K562 (cell line): ENCODE data around the gene LZTR1. TPM values are rescaled to one million over a fixed set of nuclear protein-coding genes. Genes with fewer than 3 reads are reported as not detected.

Source experiments
- ARHGAP35 ChIP-seq: fragments of 450-650 bp; IDR thresholded peaks from 2 replicates; pipeline ENCODE4 v1.6.1; 2018; ENCODE audit not compliant: partially characterized antibody
- BHLHE40 ChIP-seq: IDR thresholded peaks from 2 replicates; pipeline ENCODE4 v1.6.1; 2011; ENCODE audit warnings: low read length, improper control_type of control experiment
- GATA2 ChIP-seq: sonication (generic); formaldehyde crosslinking; IDR thresholded peaks from 2 replicates; pipeline ENCODE4 v1.4.0; 2020; ENCODE audit warnings: mild to moderate bottlenecking, missing genetic modification reagents
- HDAC8 ChIP-seq: fragments of 450-650 bp; IDR thresholded peaks from 2 replicates; pipeline ENCODE4 v1.6.1; 2016; ENCODE audit warnings: mild to moderate bottlenecking, missing genetic modification characterization, moderate library complexity, missing compliant biosample characterization
- HNRNPLL ChIP-seq: fragments of 200-400 bp; formaldehyde crosslinking; IDR thresholded peaks from 2 replicates; pipeline ENCODE4 v1.6.1; 2017; ENCODE audit warnings: low read length, low read depth, mild to moderate bottlenecking; ENCODE audit not compliant: poor library complexity, severe bottlenecking
- L3MBTL2 ChIP-seq: fragments of 450-650 bp; IDR thresholded peaks from 2 replicates; pipeline ENCODE4 v1.6.1; 2016; ENCODE audit warnings: mild to moderate bottlenecking, moderate library complexity
- PHB2 ChIP-seq: fragments of 450-650 bp; IDR thresholded peaks from 2 replicates; pipeline ENCODE4 v1.6.1; 2017; ENCODE audit warnings: low read depth
- PML ChIP-seq: IDR thresholded peaks from 2 replicates; pipeline ENCODE4 v1.6.1; 2012; ENCODE audit warnings: low read length, inconsistent platforms
- SAFB2 ChIP-seq: fragments of 200-400 bp; formaldehyde crosslinking; IDR thresholded peaks from 2 replicates; pipeline ENCODE4 v1.6.1; 2018; ENCODE audit warnings: borderline replicate concordance, low read length, low read depth, moderate library complexity; ENCODE audit not compliant: severe bottlenecking
- ZNF124 ChIP-seq: sonication (generic); formaldehyde crosslinking; IDR thresholded peaks from 2 replicates; pipeline ENCODE4 v1.8.1; 2022; ENCODE audit warnings: missing genetic modification reagents
- ZNF175 ChIP-seq: fragments of 200-800 bp; sonication (Bioruptor generic); IDR thresholded peaks from 2 replicates; pipeline ENCODE4 v1.6.1; 2016; ENCODE audit warnings: low read depth, mild to moderate bottlenecking, missing genetic modification characterization, missing compliant biosample characterization
- polyA plus RNA-seq, 8 experiments: library from polyadenylated mRNA; depleted of rRNA in 4 of 8; stranded (reverse) in 5 of 8; unstranded in 3 of 8; fragments of >200 nt; fragmentation: Nextera tagmentation in 2 of 8; fragmentation: Illumina TruSeq in 1 of 8; extraction: Ambion mirVana in 2 of 8; extraction: Trizol in 1 of 8; gene quantifications; 2 replicates each; pipeline versions ENCODE4 v1.2.1 to v1.2.3, GENCODE V29; 2011 to 2014; ENCODE audit warnings: inconsistent platforms in 1 of 8, missing spikeins in 1 of 8
- total RNA-seq, 7 experiments: library from RNA; depleted of rRNA in 6 of 7; stranded (reverse); fragments of >200 nt in 6 of 7; fragmentation: Illumina TruSeq in 2 of 7; extraction: Trizol in 2 of 7; gene quantifications; 2 replicates each; pipeline versions ENCODE4 v1.2.1 to v1.2.3, GENCODE V29; 2011 to 2021; ENCODE audit warnings: low replicate concordance in 1 of 7
- TF ChIP-seq, protein P1 (sequence below), 2 experiments: fragments of 200-800 bp in 1 of 2; sonication (Bioruptor generic) in 1 of 2; sonication (generic) in 1 of 2; formaldehyde crosslinking in 1 of 2; IDR thresholded peaks in 1 of 2; conservative IDR thresholded peaks in 1 of 2; 2 replicates each; pipeline versions ENCODE4 v1.5.0 to v1.6.1; 2016 to 2020; ENCODE audit warnings: missing compliant biosample characterization in 1 of 2, missing genetic modification characterization in 1 of 2, missing genetic modification reagents in 1 of 2
- TF ChIP-seq, protein P2 (sequence below): sonication (generic); formaldehyde crosslinking; IDR thresholded peaks from 2 replicates; pipeline ENCODE4 v1.8.1; 2023; ENCODE audit warnings: mild to moderate bottlenecking, missing genetic modification reagents
- TF ChIP-seq, protein P3 (sequence below): fragments of 250-450 bp; sonication (Bioruptor Pico); IDR thresholded peaks from 2 replicates; pipeline ENCODE4 v1.8.0; 2022; ENCODE audit warnings: inconsistent platforms, mild to moderate bottlenecking, moderate library complexity, borderline replicate concordance
- TF ChIP-seq, protein P4 (sequence below): sonication (generic); formaldehyde crosslinking; IDR thresholded peaks from 2 replicates; pipeline ENCODE4 v1.9.0; 2022; ENCODE audit warnings: mild to moderate bottlenecking, missing genetic modification reagents
- TF ChIP-seq, protein P5 (sequence below), 3 experiments: fragments of 200-800 bp in 1 of 3; sonication (Bioruptor generic) in 1 of 3; sonication (generic) in 1 of 3; formaldehyde crosslinking in 1 of 3; IDR thresholded peaks; 2 replicates each; pipeline versions ENCODE4 v1.6.1 to v1.8.0; 2016 to 2022; ENCODE audit warnings: mild to moderate bottlenecking in 2 of 3, missing compliant biosample characterization in 2 of 3, missing genetic modification characterization in 2 of 3, missing genetic modification reagents in 1 of 3
- TF ChIP-seq, protein P6 (sequence below): fragments of 450-650 bp; IDR thresholded peaks from 2 replicates; pipeline ENCODE4 v1.7.0; 2016; ENCODE audit warnings: borderline replicate concordance

LZTR1 gene
- total and polyA plus RNA-seq, 9 of the 15 experiments (the other 6 are each of a cell fraction or from before 2014, with no cell fraction given), result 2.2 to 135 (median 63.0) TPM

DNA sequence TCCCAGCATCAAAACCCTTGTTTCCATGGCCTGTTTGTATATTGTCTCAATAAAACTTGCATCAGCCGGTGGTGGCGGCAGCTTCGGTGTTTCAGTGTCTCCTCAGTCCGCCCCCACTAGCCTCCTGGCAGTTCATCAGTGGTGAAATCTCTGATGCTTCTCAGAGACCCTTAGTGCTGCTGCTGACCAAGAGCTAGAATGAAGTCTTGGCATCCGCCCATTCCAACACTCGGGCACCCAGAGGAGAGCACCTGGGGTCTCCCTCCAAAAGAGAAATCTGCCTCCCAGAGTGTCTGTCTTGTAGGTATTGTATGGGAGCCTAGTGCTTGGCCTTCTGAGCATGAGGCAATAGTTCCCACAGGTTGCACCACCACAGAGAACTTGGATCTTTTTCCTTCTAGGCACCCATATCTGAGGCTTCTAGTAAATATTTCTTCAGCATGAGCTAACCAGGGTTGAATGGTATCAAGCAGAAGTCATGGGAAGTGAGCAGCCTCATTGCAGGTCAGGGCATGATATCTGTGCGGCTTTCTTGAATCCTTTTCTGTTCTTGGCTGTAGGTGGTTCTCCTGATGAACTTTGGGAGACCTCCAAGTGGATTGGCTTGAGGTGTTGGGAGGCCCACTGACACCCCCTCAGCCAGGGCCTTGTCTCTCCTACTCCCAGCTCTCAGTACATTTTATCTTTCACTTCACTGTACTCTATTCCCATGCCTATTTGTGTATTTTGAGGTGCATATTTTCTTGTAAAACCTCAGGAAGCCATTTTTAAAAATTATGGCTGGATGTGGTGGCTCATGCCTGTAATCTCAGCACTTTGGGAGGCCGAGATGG is 28.2 kb upstream of the LZTR1 start (continued):
- TF ChIP-seq L3MBTL2 (peak; percentile 72), HNRNPLL (peak; percentile 16), ARHGAP35 (peak; percentile 35), ZNF175 (CRISPR knock-in tag) (no peak), SAFB2 (no peak), PML (0 out of 2 replicates have a peak, but pooled peaks have one; percentile 14), PHB2 (no peak), GATA2 (no peak), BHLHE40 (0 out of 2 replicates have a peak, but pooled peaks have one; percentile 16), HDAC8 (tag) (peak; percentile 72; the same call in 1 of the 2 replicates), ZNF124 (no peak)
- TF ChIP-seq, protein P1, sequence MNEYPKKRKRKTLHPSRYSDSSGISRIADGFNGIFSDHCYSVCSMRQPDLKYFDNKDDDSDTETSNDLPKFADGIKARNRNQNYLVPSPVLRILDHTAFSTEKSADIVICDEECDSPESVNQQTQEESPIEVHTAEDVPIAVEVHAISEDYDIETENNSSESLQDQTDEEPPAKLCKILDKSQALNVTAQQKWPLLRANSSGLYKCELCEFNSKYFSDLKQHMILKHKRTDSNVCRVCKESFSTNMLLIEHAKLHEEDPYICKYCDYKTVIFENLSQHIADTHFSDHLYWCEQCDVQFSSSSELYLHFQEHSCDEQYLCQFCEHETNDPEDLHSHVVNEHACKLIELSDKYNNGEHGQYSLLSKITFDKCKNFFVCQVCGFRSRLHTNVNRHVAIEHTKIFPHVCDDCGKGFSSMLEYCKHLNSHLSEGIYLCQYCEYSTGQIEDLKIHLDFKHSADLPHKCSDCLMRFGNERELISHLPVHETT (CRISPR knock-in tag; conservative IDR thresholded peaks at IDR 0.05 in 1 of 2, IDR thresholded peaks at IDR 0.05 in 1 of 2), result no peak
- TF ChIP-seq, protein P2, sequence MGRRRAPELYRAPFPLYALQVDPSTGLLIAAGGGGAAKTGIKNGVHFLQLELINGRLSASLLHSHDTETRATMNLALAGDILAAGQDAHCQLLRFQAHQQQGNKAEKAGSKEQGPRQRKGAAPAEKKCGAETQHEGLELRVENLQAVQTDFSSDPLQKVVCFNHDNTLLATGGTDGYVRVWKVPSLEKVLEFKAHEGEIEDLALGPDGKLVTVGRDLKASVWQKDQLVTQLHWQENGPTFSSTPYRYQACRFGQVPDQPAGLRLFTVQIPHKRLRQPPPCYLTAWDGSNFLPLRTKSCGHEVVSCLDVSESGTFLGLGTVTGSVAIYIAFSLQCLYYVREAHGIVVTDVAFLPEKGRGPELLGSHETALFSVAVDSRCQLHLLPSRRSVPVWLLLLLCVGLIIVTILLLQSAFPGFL (CRISPR knock-in tag), result peak; percentile 67; the same call in 1 of the 2 replicates
- TF ChIP-seq, protein P3, sequence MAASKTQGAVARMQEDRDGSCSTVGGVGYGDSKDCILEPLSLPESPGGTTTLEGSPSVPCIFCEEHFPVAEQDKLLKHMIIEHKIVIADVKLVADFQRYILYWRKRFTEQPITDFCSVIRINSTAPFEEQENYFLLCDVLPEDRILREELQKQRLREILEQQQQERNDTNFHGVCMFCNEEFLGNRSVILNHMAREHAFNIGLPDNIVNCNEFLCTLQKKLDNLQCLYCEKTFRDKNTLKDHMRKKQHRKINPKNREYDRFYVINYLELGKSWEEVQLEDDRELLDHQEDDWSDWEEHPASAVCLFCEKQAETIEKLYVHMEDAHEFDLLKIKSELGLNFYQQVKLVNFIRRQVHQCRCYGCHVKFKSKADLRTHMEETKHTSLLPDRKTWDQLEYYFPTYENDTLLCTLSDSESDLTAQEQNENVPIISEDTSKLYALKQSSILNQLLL (CRISPR knock-in tag), result no peak
- TF ChIP-seq, protein P4, sequence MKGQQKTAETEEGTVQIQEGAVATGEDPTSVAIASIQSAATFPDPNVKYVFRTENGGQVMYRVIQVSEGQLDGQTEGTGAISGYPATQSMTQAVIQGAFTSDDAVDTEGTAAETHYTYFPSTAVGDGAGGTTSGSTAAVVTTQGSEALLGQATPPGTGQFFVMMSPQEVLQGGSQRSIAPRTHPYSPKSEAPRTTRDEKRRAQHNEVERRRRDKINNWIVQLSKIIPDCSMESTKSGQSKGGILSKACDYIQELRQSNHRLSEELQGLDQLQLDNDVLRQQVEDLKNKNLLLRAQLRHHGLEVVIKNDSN (CRISPR knock-in tag), result no peak; the same call in 1 of the 2 replicates
- TF ChIP-seq, protein P5, sequence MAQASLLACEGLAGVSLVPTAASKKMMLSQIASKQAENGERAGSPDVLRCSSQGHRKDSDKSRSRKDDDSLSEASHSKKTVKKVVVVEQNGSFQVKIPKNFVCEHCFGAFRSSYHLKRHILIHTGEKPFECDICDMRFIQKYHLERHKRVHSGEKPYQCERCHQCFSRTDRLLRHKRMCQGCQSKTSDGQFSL (CRISPR knock-in tag; IDR thresholded peaks at IDR 0.05), result peak; percentile 45; the same call in 1 of the 2 replicates
- TF ChIP-seq, protein P5 (tag; IDR thresholded peaks at IDR 0.05), result no peak
- TF ChIP-seq, protein P6, sequence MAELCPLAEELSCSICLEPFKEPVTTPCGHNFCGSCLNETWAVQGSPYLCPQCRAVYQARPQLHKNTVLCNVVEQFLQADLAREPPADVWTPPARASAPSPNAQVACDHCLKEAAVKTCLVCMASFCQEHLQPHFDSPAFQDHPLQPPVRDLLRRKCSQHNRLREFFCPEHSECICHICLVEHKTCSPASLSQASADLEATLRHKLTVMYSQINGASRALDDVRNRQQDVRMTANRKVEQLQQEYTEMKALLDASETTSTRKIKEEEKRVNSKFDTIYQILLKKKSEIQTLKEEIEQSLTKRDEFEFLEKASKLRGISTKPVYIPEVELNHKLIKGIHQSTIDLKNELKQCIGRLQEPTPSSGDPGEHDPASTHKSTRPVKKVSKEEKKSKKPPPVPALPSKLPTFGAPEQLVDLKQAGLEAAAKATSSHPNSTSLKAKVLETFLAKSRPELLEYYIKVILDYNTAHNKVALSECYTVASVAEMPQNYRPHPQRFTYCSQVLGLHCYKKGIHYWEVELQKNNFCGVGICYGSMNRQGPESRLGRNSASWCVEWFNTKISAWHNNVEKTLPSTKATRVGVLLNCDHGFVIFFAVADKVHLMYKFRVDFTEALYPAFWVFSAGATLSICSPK, result no peak
